Measurements from ENCODE around the gene DAPK2. TPM values are rescaled to one million over a fixed set of nuclear protein-coding genes. Genes with fewer than 3 reads are reported as not detected.

The DAPK2 gene
- total RNA-seq, 1 experiment from 2014 or later = 2.3 TPM

DNA sequence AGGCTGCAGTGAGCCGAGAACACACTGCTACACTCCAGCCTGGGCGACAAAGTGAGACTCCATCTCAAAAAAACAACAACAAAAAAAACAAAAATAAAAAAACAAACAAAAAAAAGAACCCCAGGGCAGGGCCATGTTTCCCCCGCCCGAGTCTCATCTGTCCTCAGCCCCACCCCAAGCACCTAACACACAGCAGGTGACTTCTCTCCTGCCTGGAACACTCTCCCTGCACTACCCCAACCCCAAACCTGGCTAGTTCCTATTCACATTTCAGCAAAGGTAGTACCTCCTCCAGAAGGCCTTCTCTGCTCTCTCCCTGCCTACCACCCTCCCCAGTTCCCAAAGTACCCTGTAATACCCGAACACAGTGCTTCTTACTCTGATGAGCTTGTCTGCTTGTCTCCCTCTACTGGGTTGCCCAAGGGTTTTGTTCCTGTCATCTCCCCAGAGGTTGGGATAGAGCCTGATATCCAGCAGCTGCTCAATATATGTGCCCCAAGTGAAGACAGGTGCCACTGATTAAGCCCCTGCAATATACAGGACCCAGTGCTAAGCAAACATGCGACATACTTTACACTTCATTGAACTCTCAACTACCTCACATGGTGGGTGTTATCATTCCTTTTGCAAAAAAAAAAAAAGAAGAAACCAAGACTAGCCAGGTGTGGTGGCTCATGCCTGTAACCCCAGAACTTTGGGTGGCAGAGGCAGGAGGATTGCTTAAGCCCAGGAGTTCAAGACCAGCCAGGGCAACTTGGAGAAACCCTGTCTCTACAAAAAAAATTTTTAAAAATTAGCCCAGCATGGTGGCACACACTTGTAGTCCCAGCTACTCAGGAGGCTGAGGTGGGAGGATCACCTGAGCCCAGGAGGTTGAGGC lies 103.6 kb downstream of the DAPK2 start (continued):
- TF ChIP-seq MLX (CRISPR knock-in tag; IDR thresholded peaks at IDR 0.05) (no peak), NFYB (CRISPR knock-in tag; conservative IDR thresholded peaks at IDR 0.05; ENCODE audit: low read depth) (no peak), GTF2I (CRISPR knock-in tag; conservative IDR thresholded peaks at IDR 0.05) (no peak), CTCF (IDR thresholded peaks at IDR 0.05) (no peak)

- ChIA-PET CTCF (interaction anchor here (0.6 to 1.0 kb wide), 6 partner anchors 26 to 454 kb away, joined by 3 to 5 read pairs (median 4); partner anchors contain the start of gene DAPK2), POLR2A (no interaction called here)
- DNase-seq (ENCODE audit: low spot score) (no peak), ATAC-seq (no peak)
- H3K4me3 Mint-ChIP-seq = no peak overlapping the region
- no peaks in the 10 kb centered on the region for H3K36me3 Mint-ChIP-seq
- H3K4me1 Mint-ChIP-seq = peaks cover 12% of the 10 kb centered on the region
- no peaks in the 10 kb centered on the region for H3K9me3 Mint-ChIP-seq
- H3K27ac Mint-ChIP-seq = no peak overlapping the region
- no peaks in the 10 kb centered on the region for H3K27me3 Mint-ChIP-seq (ENCODE audit: low read depth)
- no peak for TF ChIP-seq NR1H2 (CRISPR knock-in tag; IDR thresholded peaks at IDR 0.05)
- TF ChIP-seq NFYB (CRISPR knock-in tag; conservative IDR thresholded peaks at IDR 0.05; ENCODE audit: low read depth) = no peak
- TF ChIP-seq ZNF219 (CRISPR knock-in tag; IDR thresholded peaks at IDR 0.05; ENCODE audit: borderline replicate concordance) = no peak
- TF ChIP-seq ZSCAN18 (CRISPR knock-in tag; IDR thresholded peaks at IDR 0.05) = no peak
- TF ChIP-seq CREB1 (CRISPR knock-in tag; IDR thresholded peaks at IDR 0.05) = no peak
- no peak for TF ChIP-seq TEAD4 (CRISPR knock-in tag; IDR thresholded peaks at IDR 0.05)
- TF ChIP-seq, protein P1, sequence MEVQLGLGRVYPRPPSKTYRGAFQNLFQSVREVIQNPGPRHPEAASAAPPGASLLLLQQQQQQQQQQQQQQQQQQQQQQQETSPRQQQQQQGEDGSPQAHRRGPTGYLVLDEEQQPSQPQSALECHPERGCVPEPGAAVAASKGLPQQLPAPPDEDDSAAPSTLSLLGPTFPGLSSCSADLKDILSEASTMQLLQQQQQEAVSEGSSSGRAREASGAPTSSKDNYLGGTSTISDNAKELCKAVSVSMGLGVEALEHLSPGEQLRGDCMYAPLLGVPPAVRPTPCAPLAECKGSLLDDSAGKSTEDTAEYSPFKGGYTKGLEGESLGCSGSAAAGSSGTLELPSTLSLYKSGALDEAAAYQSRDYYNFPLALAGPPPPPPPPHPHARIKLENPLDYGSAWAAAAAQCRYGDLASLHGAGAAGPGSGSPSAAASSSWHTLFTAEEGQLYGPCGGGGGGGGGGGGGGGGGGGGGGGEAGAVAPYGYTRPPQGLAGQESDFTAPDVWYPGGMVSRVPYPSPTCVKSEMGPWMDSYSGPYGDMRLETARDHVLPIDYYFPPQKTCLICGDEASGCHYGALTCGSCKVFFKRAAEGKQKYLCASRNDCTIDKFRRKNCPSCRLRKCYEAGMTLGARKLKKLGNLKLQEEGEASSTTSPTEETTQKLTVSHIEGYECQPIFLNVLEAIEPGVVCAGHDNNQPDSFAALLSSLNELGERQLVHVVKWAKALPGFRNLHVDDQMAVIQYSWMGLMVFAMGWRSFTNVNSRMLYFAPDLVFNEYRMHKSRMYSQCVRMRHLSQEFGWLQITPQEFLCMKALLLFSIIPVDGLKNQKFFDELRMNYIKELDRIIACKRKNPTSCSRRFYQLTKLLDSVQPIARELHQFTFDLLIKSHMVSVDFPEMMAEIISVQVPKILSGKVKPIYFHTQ (CRISPR knock-in tag; IDR thresholded peaks at IDR 0.05) = no peak
Measured at GRCh38 chr15:63941698-63942465, 104.4 kb downstream of the DAPK2 start.

DNA sequence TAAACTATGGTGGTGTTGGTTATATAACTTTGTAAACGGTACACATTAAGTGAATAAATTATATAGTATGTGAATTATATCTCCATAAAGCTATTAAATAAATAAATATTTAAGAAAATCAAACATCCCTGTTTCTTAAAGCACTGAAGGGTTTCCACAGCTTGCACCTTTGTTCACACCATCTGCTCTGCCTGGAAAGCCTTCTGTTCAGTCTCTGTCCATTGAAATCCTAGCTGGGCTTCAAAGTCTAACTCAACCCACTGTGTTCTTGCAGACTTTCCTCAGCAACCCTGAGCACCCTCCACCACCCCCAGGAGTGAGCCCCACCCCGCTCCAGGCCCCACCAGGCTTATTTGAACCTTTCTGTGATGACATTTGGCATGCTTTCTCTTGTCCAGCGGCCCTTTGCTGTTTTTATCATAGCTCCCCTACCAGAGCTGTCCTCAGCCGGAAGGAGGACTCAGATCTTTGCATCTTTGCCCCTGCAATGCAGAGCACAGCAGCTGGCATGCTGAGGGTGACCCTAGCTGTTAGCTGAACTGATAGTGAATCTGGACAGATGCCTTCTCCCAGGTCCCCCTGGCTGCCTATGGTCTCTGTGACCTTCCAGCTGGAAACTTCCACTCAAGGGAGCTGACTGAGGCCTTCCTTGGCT lies 105.2 kb downstream of the DAPK2 start:
- Mint-ChIP-seq H3K36me3 (no peaks in the 10 kb centered on the region), H3K27me3 (ENCODE audit: low read depth) (no peaks in the 10 kb centered on the region), H3K27ac (no peak overlapping the region)

More for the DNA sequence above, 105.2 kb downstream of the DAPK2 start:
- TF ChIP-seq JAZF1 (CRISPR knock-in tag; IDR thresholded peaks at IDR 0.05) = no peak
- TF ChIP-seq HMGXB4 (CRISPR knock-in tag; IDR thresholded peaks at IDR 0.05) = no peak
- no peak for TF ChIP-seq RELA (CRISPR knock-in tag; IDR thresholded peaks at IDR 0.05; ENCODE audit: borderline replicate concordance)
- TF ChIP-seq SOX15 (CRISPR knock-in tag; IDR thresholded peaks at IDR 0.05) = no peak
- TF ChIP-seq E2F5 (CRISPR knock-in tag; IDR thresholded peaks at IDR 0.05) = no peak
- ATAC-seq (no peak), DNase-seq (ENCODE audit: low spot score) (no peak)
- ChIA-PET POLR2A (no interaction called here), CTCF (interaction anchor here (0.6 to 1.0 kb wide), 4 partner anchors 25 to 189 kb away, joined by 3 to 5 read pairs (median 4); partner anchors contain the start of gene DAPK2)
- H3K4me3 Mint-ChIP-seq = no peak overlapping the region
- H3K4me1 Mint-ChIP-seq = peaks cover 12% of the 10 kb centered on the region
- H3K9me3 Mint-ChIP-seq = no peaks in the 10 kb centered on the region

All from WTC11 (cell line).